Activated CD4-positive, alpha-beta T cell treated with anti-CD3 and anti-CD28 coated beads, Interleukin-2, amount 50 U/mL, for 16 hours (primary cell): ENCODE data around the gene COQ10A.
"Not testable (repeated sequence)": the region's sequence is repeated elsewhere in the genome, so short reads cannot be mapped to it uniquely, and the experiment has no call there.

Experiments used
- DNase-seq: peaks from one replicate; pipeline ENCODE4 v3.0.0-alpha.2; 2020

The COQ10A gene

GRCh38 chr12:56282579-56282978, 15.8 kb downstream of the COQ10A start:
- no peak for DNase-seq

- not testable (repeated sequence) for DNase-seq
Measured at GRCh38 chr12:56284263-56284662, 17.5 kb downstream of the COQ10A start.

GRCh38 chr12:56286044-56286830, 19.5 kb downstream of the COQ10A start:
- no peak for DNase-seq

GRCh38 chr12:56288705-56289387, 22.1 kb downstream of the COQ10A start:
- no peak for DNase-seq

GRCh38 chr12:56293795-56294194, 27.1 kb downstream of the COQ10A start:
- no peak for DNase-seq

GRCh38 chr12:56296295-56296694, 29.6 kb downstream of the COQ10A start:
- no peak for DNase-seq

GRCh38 chr12:56297400-56297799, 30.7 kb downstream of the COQ10A start:
- no peak for DNase-seq

- no peak for DNase-seq
Measured at GRCh38 chr12:56298828-56299227, 32.1 kb downstream of the COQ10A start.

- DNase-seq = peak; percentile 54
Measured at GRCh38 chr12:56299308-56299852, 32.6 kb downstream of the COQ10A start.

- DNase-seq = peak; percentile 99
Measured at GRCh38 chr12:56299853-56300643, 33.3 kb downstream of the COQ10A start, which contains the start of gene CS. Gene CS, minus strand, starts transcription at chr12:56300330. Its CDS starts 129 bp downstream, at chr12:56300201.

- no peak for DNase-seq
Measured at GRCh38 chr12:56300644-56301464, 34.1 kb downstream of the COQ10A start.

- DNase-seq = no peak
Measured at GRCh38 chr12:56304276-56304675, 37.5 kb downstream of the COQ10A start.

GRCh38 chr12:56304872-56305590, 38.3 kb downstream of the COQ10A start:
- DNase-seq = no peak

- no peak for DNase-seq
Measured at GRCh38 chr12:56307221-56307965, 40.7 kb downstream of the COQ10A start.

GRCh38 chr12:56308714-56309113, 42.0 kb downstream of the COQ10A start:
- DNase-seq = no peak

GRCh38 chr12:56311003-56311402, 44.3 kb downstream of the COQ10A start:
- DNase-seq = no peak

- no peak for DNase-seq
Measured at GRCh38 chr12:56315249-56315621, 48.5 kb downstream of the COQ10A start.

- peak; percentile 98 for DNase-seq
Measured at GRCh38 chr12:56315622-56316473, 49.1 kb downstream of the COQ10A start, which contains the start of gene CNPY2. Gene CNPY2, minus strand, starts transcription at chr12:56315988. Its CDS starts 771 bp downstream, at chr12:56315217.

GRCh38 chr12:56317675-56318074, 50.9 kb downstream of the COQ10A start:
- no peak for DNase-seq
